Measurements from ENCODE around the gene RELN.

RELN gene

DNA sequence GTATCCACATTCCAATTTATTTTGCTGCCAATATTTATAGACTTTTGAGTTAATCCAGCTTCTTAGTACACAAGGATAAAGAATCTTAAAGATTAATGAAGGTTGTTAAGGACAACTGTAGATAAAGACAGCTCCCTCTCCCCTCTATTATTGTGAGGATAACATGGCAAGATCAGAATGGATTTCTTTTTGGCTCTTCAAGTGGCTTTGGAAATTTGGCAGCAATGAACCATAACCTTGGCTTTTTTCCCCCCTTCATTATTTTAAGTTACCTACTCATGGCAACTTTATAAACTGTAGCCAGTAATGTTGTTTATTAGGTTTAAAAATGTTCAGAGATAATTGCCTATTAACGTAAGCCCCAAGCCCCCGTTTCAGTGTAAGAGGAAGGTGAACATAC, 412.4 kb downstream of the RELN start:
- Histone ChIP-seq H3K4me2 (ENCODE audit: low read length) (no peak overlapping the region), H4K8ac (ENCODE audit: low read depth, low read length) (no peak overlapping the region), H3K79me1 (ENCODE audit: low read length) (no peaks in the 10 kb centered on the region), H2BK5ac (ENCODE audit: low read depth, low read length, poor library complexity) (no peak overlapping the region), H3K18ac (ENCODE audit: low read length) (no peak overlapping the region), H3K9me3 (ENCODE audit: insufficient read depth, low read depth, low read length) (no peaks in the 10 kb centered on the region), H3K9ac (ENCODE audit: low read length) (no peak overlapping the region), H2AK5ac (ENCODE audit: low read length) (no peak overlapping the region), H2BK12ac (ENCODE audit: low read length) (no peak overlapping the region), H3K4me1 (ENCODE audit: control insufficient read depth in 1 of 2, insufficient read depth in 2 of 2, low read length in 2 of 2) (no peaks in the 10 kb centered on the region), H3K4ac (ENCODE audit: low read depth, low read length) (no peak overlapping the region), H3K14ac (ENCODE audit: low read length) (no peak overlapping the region), H2AFZ (ENCODE audit: insufficient read depth, low read length, poor library complexity) (no peak overlapping the region), H3K4me3 (ENCODE audit: low read depth, low read length) (no peak overlapping the region), H3K79me2 (ENCODE audit: control insufficient read depth, insufficient read depth, low read length, poor library complexity) (no peaks in the 10 kb centered on the region), H3K27me3 (ENCODE audit: insufficient read depth, low read length) (no peaks in the 10 kb centered on the region), H3K23ac (ENCODE audit: low read length) (no peak overlapping the region), H4K12ac (ENCODE audit: low read depth, low read length) (no peak overlapping the region), H2BK120ac (ENCODE audit: insufficient read depth, low read length, poor library complexity) (no peak overlapping the region), H3K36me3 (ENCODE audit: control insufficient read depth in 1 of 2, insufficient read depth in 2 of 2, low read length in 2 of 2) (no peaks in the 10 kb centered on the region), H4K91ac (ENCODE audit: low read depth, low read length) (no peak overlapping the region), H3K27ac (ENCODE audit: low read depth, low read length) (no peak overlapping the region)
- no CpG with 5 or more reads among the region's 2 CpGs for WGBS (ENCODE audit: extremely low coverage, insufficient coverage, insufficient read length)
- no peak for DNase-seq

- H2BK120ac ChIP-seq (ENCODE audit: insufficient read depth, low read length, poor library complexity): no peak overlapping the region
- no peak overlapping the region for H3K9ac ChIP-seq (ENCODE audit: low read length)
- no peaks in the 10 kb centered on the region for H3K9me3 ChIP-seq (ENCODE audit: insufficient read depth, low read depth, low read length)
- H3K4me2 ChIP-seq (ENCODE audit: low read length): no peak overlapping the region
- H3K79me2 ChIP-seq (ENCODE audit: control insufficient read depth, insufficient read depth, low read length, poor library complexity): no peaks in the 10 kb centered on the region
- no peak overlapping the region for H2AK5ac ChIP-seq (ENCODE audit: low read length)
- no peak overlapping the region for H2BK5ac ChIP-seq (ENCODE audit: low read depth, low read length, poor library complexity)
- no peak overlapping the region for H3K4ac ChIP-seq (ENCODE audit: low read depth, low read length)
- H3K4me3 ChIP-seq (ENCODE audit: low read depth, low read length): no peak overlapping the region
- H4K12ac ChIP-seq (ENCODE audit: low read depth, low read length): no peak overlapping the region
- H2BK12ac ChIP-seq (ENCODE audit: low read length): no peak overlapping the region
- no peak overlapping the region for H3K23ac ChIP-seq (ENCODE audit: low read length)
- H3K36me3 ChIP-seq (ENCODE audit: control insufficient read depth in 1 of 2, insufficient read depth in 2 of 2, low read length in 2 of 2): no peaks in the 10 kb centered on the region
- no peak overlapping the region for H3K27ac ChIP-seq (ENCODE audit: low read depth, low read length)
- 100% methylated on average over 2 of the region's 5 CpGs for WGBS (ENCODE audit: extremely low coverage, insufficient coverage, insufficient read length)
- no peak overlapping the region for H3K18ac ChIP-seq (ENCODE audit: low read length)
- no peaks in the 10 kb centered on the region for H3K79me1 ChIP-seq (ENCODE audit: low read length)
- H3K4me1 ChIP-seq (ENCODE audit: control insufficient read depth in 1 of 2, insufficient read depth in 2 of 2, low read length in 2 of 2): no peaks in the 10 kb centered on the region
- H4K8ac ChIP-seq (ENCODE audit: low read depth, low read length): no peak overlapping the region
- H3K14ac ChIP-seq (ENCODE audit: low read length): no peak overlapping the region
- H2AFZ ChIP-seq (ENCODE audit: insufficient read depth, low read length, poor library complexity): no peak overlapping the region
- H3K27me3 ChIP-seq (ENCODE audit: insufficient read depth, low read length): no peaks in the 10 kb centered on the region
- DNase-seq: no peak
- no peak overlapping the region for H4K91ac ChIP-seq (ENCODE audit: low read depth, low read length)
Measured at GRCh38 chr7:103576641-103577040, 412.8 kb downstream of the RELN start.

GRCh38 chr7:103574576-103574975, 414.9 kb downstream of the RELN start:
- Histone ChIP-seq H3K36me3 (ENCODE audit: control insufficient read depth in 1 of 2, insufficient read depth in 2 of 2, low read length in 2 of 2) (no peaks in the 10 kb centered on the region), H3K79me2 (ENCODE audit: control insufficient read depth, insufficient read depth, low read length, poor library complexity) (no peaks in the 10 kb centered on the region), H3K4me1 (ENCODE audit: control insufficient read depth in 1 of 2, insufficient read depth in 2 of 2, low read length in 2 of 2) (no peaks in the 10 kb centered on the region), H2AFZ (ENCODE audit: insufficient read depth, low read length, poor library complexity) (no peak overlapping the region), H3K27me3 (ENCODE audit: insufficient read depth, low read length) (no peaks in the 10 kb centered on the region), H2BK120ac (ENCODE audit: insufficient read depth, low read length, poor library complexity) (no peak overlapping the region), H3K4me3 (ENCODE audit: low read depth, low read length) (no peak overlapping the region), H3K27ac (ENCODE audit: low read depth, low read length) (no peak overlapping the region), H4K12ac (ENCODE audit: low read depth, low read length) (no peak overlapping the region), H3K14ac (ENCODE audit: low read length) (no peak overlapping the region), H3K9ac (ENCODE audit: low read length) (no peak overlapping the region), H4K91ac (ENCODE audit: low read depth, low read length) (no peak overlapping the region), H2BK12ac (ENCODE audit: low read length) (no peak overlapping the region), H3K4ac (ENCODE audit: low read depth, low read length) (no peak overlapping the region), H2AK5ac (ENCODE audit: low read length) (no peak overlapping the region), H4K8ac (ENCODE audit: low read depth, low read length) (no peak overlapping the region), H3K79me1 (ENCODE audit: low read length) (no peaks in the 10 kb centered on the region), H3K23ac (ENCODE audit: low read length) (no peak overlapping the region), H3K18ac (ENCODE audit: low read length) (no peak overlapping the region), H2BK5ac (ENCODE audit: low read depth, low read length, poor library complexity) (no peak overlapping the region), H3K4me2 (ENCODE audit: low read length) (no peak overlapping the region), H3K9me3 (ENCODE audit: insufficient read depth, low read depth, low read length) (no peaks in the 10 kb centered on the region)
- DNase-seq: no peak
- WGBS (ENCODE audit: extremely low coverage, insufficient coverage, insufficient read length): no CpG with 5 or more reads among the region's 1 CpG

DNA sequence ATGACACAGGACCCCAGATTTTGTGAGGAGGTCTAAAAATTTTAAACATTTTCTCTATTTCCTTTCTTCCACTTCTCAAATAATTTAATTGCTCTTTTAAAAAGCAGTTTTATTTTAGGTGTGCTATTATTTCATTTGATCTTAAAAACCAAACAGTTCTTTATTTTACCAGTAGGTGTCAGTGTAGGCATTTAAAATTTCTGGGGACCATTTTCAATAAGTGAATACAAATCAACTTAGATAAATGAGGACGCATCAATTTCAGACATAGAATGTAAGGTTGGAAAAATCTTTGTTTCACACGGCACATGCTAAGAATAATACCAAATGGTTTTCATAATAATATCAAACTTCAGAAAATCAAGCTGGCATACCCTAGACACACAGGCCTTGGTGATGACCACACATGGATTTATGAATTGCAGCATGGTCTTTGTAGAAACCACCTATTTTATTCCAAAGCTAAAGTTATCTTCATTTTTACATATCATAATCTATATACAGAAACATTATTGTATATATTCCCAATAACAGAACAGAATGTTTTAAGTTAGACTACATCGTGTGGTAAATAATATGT, 415.9 kb downstream of the RELN start:
- Histone ChIP-seq H3K4me2 (ENCODE audit: low read length) (no peak overlapping the region), H2BK5ac (ENCODE audit: low read depth, low read length, poor library complexity) (no peak overlapping the region), H2BK120ac (ENCODE audit: insufficient read depth, low read length, poor library complexity) (no peak overlapping the region), H3K4ac (ENCODE audit: low read depth, low read length) (no peak overlapping the region), H2AK5ac (ENCODE audit: low read length) (no peak overlapping the region), H3K79me2 (ENCODE audit: control insufficient read depth, insufficient read depth, low read length, poor library complexity) (no peaks in the 10 kb centered on the region), H3K4me3 (ENCODE audit: low read depth, low read length) (no peak overlapping the region), H3K79me1 (ENCODE audit: low read length) (no peaks in the 10 kb centered on the region), H2BK12ac (ENCODE audit: low read length) (no peak overlapping the region), H4K91ac (ENCODE audit: low read depth, low read length) (no peak overlapping the region), H4K8ac (ENCODE audit: low read depth, low read length) (no peak overlapping the region), H4K12ac (ENCODE audit: low read depth, low read length) (no peak overlapping the region), H3K23ac (ENCODE audit: low read length) (no peak overlapping the region), H3K9me3 (ENCODE audit: insufficient read depth, low read depth, low read length) (no peaks in the 10 kb centered on the region), H3K4me1 (ENCODE audit: control insufficient read depth in 1 of 2, insufficient read depth in 2 of 2, low read length in 2 of 2) (no peaks in the 10 kb centered on the region), H3K27me3 (ENCODE audit: insufficient read depth, low read length) (no peaks in the 10 kb centered on the region), H3K14ac (ENCODE audit: low read length) (no peak overlapping the region), H3K18ac (ENCODE audit: low read length) (no peak overlapping the region), H3K36me3 (ENCODE audit: control insufficient read depth in 1 of 2, insufficient read depth in 2 of 2, low read length in 2 of 2) (no peaks in the 10 kb centered on the region), H3K27ac (ENCODE audit: low read depth, low read length) (no peak overlapping the region), H3K9ac (ENCODE audit: low read length) (no peak overlapping the region), H2AFZ (ENCODE audit: insufficient read depth, low read length, poor library complexity) (no peak overlapping the region)
- no CpG with 5 or more reads among the region's 3 CpGs for WGBS (ENCODE audit: extremely low coverage, insufficient coverage, insufficient read length)
- DNase-seq: peak in 1 of 2 donors; percentile 71
